NCI-H128 (cell line): Measurements from ENCODE around the gene NXF1.
"Not testable (repeated sequence)": the region's sequence is repeated elsewhere in the genome, so short reads cannot be mapped to it uniquely, and the experiment has no call there.

ENCODE experiments used
- DNase-seq: peaks from one replicate; lab custom pipeline; 2025; ENCODE audit not compliant: unreplicated experiment; lab: John Stamatoyannopoulos, UW

NXF1 gene

DNA sequence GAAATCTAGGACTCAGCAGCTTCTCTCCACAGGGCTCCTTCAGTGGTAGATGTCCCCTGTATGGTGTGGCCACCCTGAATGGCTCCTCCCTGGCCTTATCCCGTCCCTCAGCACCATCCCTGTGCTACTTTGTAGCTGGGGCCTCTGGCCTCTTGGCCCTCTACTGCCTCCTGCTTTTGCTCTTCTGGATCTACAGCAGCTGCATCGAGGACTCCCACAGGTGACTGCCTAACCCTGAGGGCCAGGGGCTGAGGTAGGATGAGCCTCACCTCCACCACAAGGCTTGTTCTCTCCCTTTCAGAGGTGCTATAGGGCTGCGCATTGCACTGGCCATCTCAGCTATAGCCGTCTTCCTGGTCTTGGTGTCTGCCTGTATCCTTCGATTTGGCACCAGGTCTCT is 16.2 kb downstream of the NXF1 start:
- DNase-seq = no peak

DNA sequence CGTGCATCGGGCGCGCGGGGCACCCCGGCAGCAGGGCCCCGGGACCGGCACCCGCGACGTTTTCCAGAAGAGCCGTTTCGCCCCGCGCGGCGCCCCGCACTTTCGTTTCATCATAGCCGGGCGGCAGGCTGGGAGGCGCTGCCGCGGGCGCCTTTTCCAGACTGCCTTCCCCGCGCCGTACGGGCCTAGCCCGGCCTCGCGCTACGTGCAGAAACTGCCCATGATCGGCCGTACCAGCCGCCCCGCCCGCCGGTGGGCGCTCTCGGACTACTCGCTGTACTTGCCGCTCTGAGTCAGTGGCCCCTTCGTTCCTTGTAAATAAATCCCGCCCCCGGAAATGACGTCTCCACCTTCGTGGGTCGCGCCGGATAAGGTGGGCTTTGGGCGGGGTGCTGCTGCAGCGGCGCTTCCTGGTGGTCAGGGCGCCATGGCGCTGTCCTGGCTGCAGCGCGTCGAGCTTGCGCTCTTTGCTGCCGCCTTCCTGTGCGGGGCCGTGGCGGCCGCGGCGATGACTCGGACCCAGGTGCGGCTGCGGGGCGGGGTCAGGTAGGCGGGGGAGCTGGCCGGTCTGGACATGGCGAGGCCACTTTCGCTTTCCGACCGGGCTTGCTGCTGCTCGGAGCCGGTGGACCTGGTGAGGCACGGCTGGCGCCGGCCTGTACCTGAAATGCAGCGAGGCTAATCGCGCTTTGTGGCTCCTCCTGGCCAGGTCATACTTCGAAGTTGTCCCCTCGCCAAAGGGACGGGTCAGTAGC is 18.1 kb downstream of the NXF1 start, which contains the start of gene TMEM179B:
TSS of gene TMEM179B (plus strand) at position 398 of the 755 bp plus-strand sequence. CDS start at position 428, 30 bp downstream.
- DNase-seq = peak; percentile 95

DNA sequence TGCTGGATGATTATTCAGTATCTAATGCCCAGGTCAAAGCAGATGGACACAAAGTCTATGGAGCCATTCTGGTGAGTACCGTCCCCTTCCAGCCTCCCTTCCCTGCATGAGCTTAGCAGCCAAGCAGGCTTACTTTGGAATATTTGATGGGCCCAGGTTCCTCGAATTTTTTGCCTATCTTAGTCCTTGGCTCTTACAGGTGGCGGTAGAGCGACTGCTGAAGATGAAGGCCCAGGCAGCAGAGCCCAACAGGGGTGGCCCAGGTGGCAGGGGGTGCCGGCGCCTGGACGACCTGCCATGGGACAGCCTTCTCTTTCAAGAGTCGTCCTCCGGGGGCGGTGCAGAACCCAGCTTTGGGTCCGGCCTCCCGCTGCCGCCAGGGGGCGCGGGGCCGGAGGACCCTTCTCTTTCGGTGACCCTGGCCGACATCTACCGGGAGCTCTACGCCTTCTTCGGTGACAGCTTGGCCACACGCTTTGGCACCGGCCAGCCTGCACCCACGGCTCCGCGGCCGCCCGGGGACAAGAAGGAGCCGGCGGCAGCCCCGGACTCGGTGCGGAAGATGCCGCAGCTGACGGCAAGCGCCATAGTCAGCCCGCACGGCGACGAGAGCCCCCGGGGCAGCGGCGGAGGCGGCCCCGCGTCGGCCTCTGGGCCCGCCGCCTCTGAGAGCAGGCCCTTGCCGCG is 18.8 kb downstream of the NXF1 start:
- DNase-seq = peak; percentile 76

DNA sequence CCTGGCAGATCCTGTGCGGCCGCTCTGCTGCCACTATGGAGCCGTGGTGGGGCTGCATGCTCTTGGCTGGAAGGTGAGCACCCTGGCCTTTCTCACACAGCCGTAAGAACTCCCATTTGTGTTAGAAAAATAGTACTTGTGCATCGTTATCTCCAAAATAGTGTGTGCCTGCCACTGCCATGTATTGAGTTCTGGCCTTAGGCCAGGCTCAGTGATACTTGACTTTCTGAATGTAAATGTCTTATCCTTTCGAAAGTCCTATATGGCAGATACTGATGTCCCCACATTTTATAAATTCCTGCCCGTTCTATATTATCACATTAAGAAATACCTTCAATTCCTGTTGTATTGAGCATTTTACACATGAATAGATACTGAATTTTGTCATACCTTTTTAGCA is 22.5 kb downstream of the NXF1 start:
- DNase-seq = no peak

DNA sequence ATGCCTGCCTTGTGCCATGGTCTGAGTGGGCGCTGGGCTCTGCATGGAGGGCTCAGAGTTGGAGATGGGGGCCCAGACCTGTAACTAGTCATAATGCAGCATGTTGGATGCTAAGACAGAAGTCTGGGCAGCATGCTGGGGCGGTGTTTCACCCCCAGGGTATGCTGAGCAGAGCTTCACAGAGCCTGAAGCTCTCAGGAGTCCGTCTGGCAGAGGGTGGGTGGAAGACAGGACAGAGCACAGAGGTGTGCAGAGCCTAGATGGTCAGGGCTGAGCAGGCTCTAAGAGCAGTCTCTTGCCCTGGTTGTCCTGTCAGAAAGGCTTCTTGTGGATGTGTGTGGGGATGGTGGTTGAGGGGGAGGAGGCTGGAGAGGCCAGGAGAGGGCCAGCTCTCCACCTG is 26.8 kb downstream of the NXF1 start:
- no peak for DNase-seq

DNA sequence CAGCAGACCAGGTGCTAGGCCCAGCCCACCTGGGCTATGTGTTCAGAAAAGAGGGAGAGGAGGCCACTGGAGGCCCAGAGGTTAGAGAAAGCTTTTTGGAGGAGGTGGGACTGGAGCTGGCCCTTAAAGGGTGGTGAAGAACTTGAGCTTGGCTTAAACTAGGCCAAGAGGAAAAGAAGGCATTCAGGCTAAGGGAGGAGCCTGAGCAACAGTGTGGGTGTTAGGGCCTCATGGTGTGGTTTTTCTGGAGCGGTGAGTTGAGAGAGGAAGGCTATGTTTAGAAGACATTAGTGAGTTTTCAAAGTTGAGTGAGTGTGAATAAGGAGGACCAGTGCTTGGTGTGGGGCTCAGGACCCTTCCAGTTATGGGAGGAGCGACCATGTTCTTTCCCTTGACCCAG is 27.9 kb downstream of the NXF1 start:
- DNase-seq = no peak

DNA sequence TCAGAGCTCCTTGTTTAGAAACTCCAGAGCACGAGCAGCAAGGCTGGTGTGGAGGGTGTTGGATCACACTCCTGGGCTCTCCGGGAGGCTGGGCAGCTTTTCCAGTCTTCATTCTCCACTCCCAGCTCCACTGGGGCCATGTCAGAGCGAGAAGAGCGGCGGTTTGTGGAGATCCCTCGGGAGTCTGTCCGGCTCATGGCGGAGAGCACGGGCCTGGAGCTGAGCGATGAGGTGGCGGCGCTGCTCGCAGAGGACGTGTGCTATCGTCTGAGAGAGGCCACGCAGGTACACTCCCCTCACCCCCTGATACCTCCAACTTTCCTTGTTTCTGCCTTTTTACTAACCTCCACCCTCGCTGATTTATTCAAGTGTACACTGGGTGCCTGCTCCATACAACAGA is 29.6 kb downstream of the NXF1 start:
- DNase-seq = no peak

DNA sequence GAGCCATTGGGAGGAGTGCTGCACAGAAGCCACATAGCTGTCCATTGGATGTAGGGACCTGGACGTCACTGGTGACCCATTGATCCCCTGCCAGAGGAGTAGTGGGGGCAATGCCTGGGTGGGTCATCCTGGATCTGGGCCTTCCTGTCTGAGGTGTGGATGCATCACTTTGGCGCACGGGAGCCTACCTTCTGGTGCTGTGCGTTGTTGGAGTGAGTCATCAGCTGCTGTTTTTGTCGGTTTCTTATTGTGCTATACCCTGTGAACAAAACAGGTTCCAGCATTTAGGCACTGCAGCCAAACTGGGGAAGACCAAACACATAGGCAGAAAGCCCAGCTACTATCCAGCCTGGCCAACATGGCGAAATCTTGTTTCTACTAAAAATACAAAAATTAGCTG is 30.8 kb downstream of the NXF1 start:
- no peak for DNase-seq

DNA sequence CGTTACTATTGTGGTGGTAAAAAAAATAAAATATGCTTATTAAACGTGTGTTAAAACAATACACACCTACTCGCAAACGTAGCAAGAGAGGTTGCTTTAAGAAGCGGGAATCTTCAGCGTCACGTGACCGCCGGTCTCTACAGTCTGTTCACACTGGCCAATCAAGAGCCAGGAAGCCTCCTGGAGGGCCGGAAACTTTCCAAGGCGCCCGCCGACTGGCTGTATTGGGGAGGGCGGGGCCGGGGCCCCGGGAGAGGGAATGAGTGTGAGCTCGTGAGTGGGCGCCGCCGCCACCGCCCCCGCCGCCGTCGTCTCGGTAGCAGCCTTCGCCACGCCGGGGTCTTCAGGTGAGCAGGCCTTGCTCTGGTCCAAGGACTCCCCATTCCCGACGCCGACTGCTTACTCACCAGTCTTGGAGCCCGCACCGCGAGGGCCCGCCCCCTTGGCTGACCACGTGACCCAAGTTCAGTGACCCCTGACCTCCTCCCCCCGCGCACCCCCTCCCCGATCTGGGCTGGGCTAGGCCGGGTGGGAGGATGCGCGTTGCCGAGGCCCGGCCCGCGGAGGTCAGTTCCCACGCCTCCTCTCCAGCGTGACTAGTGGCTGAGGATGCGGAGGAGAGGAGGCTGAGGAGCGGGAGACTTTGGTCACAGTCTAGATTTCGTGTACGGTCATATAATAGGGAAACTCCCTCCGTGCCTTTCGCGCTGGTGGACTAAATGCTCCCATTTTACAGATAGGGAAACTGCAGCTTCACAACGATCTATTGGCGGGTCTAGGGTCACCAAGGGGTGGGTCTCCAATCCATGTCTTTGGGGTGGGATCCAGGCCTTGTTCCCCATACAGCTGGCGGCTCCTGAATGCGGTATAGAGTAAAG is 33.9 kb downstream of the NXF1 start, which contains the start of gene TAF6L:
TSS of gene TAF6L (plus strand) at position 253 of the 878 bp plus-strand sequence. CDS start 4,388 bp downstream, outside the sequence.
- peak; percentile 96 for DNase-seq

DNA sequence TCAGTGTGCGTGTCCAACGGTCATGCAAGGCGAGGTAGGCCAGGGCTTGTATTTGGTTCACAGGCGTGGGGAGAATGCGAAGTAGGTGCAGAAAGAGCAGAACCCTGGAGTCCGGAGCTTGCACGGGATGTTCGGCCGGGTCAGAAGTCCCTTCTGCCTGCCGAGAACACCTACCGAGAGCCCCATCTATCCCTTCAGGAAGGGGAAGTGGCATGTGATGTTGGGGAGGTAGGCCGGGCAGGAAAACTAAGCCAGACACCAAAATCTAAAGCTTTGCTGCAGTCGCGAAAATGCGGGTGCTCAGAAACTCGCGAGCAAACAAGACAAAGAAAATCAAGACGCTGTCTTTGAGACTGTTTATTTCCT is 34.5 kb downstream of the NXF1 start:
- peak; percentile 59 for DNase-seq

DNA sequence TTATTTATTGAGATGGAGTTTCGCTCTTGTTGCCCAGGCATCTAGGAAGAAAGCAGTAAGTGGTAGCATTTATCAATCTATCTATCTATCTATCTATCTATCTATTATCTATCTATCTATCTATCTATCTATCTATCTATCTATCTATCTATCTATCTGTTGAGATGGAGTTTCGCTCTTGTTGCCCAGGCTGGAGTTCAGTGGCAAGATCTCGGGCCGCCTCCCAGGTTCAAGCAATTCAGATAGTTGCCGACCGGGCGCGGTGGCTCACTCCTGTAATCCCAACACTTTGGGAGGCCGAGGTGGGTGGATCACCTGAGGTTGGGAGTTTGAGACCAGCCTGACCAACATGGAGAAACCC is 44.4 kb downstream of the NXF1 start:
- DNase-seq = not testable (repeated sequence)

DNA sequence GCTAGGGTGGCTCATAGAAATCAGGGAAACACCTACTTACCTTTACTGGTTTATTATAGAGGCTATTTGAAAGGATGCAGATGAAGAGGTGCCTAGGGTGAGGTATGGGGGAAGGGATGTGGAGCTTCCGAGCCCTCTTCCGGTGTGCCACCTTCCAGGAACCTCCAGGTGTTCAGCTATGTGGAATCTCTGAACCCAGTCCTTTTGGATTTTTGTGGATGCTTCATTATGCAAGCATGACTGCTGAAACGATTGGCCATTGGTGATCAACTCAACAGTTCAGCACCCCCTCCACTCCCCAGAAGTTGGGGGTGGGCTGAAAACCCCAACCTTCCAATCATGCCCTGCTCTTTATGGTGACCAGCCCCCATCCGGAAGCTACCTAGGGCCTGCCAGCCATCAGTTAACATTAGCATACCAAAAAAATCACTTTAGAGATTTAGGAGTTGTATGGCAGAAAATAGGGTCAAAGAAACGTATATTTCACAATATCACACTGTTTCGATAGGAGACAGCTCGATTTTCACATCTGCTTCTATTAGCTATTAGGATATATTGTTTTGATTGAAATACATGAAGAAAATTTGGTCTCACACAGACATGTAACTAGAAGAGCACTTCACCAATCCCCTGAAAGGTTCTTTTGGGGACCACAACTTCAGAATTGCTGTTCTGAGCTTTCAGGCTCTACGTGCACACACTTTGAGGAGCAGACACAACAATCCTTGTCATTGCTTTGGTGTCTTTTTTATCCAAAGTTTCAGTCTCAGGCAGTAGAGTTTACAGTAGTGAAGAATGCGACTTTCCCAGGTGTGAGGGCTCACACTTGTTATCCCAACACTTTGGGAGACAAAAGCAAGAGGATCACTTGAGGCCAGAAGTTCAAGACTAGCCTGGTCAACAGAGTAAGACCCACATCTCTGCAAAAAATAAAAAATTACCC is 47.1 kb downstream of the NXF1 start:
- DNase-seq = no peak

DNA sequence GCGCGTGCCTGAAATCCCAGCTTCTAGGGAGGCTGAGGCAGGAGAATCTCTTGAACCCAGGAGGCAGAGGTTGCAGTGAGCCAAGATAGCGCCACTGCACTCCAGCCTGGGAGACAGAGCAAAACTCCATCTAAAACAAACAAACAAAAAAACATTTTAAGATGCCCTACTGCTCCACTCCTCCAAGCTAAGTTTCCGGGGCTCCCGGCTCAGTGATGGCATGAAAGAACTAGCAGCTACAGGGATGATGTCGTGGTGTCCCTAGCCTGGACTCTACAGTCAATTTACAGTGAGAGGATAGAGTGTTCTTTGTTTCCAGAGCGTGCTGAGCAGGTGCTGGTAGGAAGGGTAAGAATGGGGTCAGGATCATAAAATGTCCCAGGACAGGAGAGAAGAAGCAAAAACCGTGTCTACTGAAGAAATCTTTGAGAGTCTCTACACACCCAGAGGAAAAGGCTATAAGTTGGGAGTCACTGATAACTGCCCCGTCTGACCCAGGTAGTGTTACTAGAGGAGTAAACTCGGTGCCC is 50.1 kb downstream of the NXF1 start:
- no peak for DNase-seq

DNA sequence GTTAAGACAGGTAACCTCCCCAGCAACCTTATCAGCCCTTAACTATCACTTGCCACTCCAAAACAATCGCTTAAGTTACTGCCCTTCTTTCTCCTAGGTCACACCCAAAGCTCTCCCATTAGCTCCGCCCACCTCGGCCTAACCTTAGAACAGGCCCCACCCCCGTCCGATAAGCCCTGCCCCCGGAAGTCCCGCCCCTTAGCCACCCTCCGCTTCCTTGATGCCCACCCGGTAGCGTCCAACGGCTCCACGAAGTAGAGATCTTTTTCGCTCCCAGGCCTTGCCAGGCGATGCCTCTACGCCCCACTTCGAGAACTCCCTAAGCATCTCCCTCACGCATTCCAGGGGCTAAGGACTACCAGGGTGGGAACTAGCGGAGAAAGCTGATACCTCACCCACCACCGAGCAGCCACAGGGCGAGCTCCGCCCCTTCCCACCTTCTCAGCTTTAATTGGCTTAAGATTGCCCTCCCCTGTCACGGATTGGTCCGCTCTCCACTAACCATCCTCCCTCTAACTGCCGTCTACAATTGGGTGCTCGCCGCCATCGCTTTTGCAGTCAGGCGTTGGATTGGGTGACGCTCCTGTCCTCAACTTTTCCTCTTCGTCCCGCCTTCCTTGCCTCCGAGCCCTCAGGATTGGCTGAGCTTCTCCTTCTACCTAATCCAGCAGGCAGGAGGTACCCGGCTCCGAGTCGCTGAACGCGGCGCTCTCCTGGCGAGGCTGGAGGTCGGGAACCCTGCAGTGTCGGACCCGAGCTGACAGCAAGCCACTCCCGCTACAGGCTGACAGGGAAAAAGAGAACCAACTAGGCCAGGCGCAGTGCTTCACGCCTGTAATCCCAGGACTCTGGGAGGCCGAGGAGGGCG is 51.3 kb downstream of the NXF1 start, which contains the start of gene ZBTB3:
TSS of gene ZBTB3 (minus strand) at position 425 of the 868 bp plus-strand sequence. CDS start 496 bp downstream, outside the sequence.
- peak; percentile 95 for DNase-seq

DNA sequence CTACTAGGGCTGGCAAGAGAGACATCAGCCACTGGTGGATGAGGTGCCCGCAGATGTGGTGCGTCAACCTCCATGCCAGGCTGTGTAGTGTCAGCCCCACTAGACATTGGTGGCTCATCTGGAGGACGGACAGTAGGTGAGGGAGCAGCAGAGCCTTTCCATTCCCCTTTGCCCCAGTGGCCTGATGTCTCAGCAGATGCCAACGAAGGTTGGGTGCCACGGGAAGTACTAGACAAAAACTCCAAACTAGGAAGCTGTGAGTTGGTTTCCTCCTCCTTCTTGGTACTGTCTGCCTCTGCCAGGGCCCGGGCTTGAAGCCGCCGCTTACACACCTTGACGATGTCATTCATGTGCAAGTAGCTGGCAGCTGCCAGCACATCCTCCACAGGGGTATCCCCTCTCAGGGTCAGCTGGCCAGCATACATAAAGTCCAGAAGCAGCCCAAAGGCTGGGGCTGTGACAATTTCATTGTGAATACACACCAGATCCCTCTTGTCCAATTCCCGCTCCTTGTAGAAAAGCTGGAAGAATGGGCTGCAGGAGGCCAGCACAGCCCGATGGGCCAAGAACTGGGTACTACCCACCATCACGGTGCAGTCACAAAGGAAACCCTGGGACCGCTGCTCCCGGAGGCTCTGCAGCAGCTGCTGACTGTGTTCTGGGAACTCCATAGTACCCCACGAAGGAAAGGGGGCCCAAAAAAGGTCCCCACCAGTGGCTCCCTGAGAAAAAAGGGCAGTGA is 52.1 kb downstream of the NXF1 start:
- DNase-seq = no peak

DNA sequence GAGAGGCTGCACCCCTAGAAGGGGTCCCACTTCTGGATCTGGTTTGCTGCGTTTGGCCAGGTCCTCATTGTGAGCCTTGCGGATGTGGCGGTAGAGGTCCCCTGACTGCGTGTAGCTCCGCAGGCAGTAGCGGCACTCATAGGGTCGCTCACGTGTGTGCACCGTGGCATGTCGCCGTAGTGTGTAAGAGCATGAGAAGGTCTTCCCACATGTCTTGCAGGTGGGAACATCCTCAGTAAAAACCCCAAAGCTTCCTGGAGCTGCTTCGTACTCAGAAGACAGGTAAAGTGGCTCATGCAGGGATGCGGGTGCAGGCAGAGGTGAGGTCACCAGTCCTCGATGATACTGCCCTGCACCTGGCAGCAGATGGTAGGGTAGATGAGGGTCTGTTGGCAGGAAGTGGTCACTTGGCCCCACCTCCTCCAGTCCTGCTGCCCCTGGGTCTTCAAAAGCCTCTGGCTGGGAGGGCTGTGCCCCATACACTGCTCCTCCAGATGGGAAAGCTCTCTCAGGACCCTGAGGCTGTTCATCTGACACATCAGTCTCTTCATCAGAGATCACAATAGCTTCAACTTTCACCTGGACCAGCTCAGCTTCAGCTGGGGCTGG is 53.0 kb downstream of the NXF1 start:
- DNase-seq = no peak

DNA sequence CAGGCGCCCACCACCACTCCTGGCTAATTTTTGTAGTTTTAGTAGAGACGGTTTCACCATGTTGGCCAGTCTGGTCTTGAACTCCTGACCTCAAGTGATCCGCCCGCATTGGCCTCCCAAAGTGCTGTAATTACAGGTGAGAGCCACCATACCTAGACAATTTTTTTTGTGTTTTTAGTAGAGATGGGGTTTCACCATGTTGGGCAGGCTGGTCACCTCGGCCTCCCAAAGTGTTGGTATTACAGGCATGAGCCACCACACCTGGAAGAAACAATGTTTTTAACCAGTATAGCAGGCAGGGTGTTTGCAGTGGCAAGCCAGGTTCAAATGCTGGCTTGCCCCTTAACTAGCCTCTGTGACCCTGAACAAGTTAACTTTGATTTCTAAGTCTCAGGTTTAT is 55.3 kb downstream of the NXF1 start:
- not testable (repeated sequence) for DNase-seq
